Measurements from ENCODE around the gene NFILZ. TPM values are rescaled to one million over a fixed set of nuclear protein-coding genes. Genes with fewer than 3 reads are reported as not detected.
"Not testable (repeated sequence)": the region's sequence is repeated elsewhere in the genome, so short reads cannot be mapped to it uniquely, and the experiment has no call there.

The NFILZ gene
- total RNA-seq, 1 experiment from 2014 or later = not detected

GRCh38 chr19:8618751-8619150 is 11.7 kb upstream of the NFILZ start:
- peaks cover 3 to 19% of the 10 kb centered on the region in 2 experiments; a peak in 3 of 4 replicates for H3K4me1 ChIP-seq (ENCODE audit: control insufficient read depth in 1 of 2, insufficient read depth in 2 of 2, low read length in 2 of 2)
- H3K9me3 ChIP-seq (ENCODE audit: control insufficient read depth in 1 of 2, insufficient read depth in 1 of 2, low read depth in 1 of 2, low read length in 2 of 2) = no peaks in the 10 kb centered on the region
- RAD21 ChIA-PET (ENCODE audit: low non-redundant PET in 1 of 2, low total read pairs in 2 of 2, uncharacterized antibody in 2 of 2, unreplicated experiment in 2 of 2) = no interaction called here
- peak overlapping the region; percentile 66 for H3K4me2 ChIP-seq (ENCODE audit: low read length)
- BruUV-seq (replicated peaks) = no TSS peak
- CTCF ChIA-PET = no interaction called here
- no peaks in the 10 kb centered on the region for H3K79me2 ChIP-seq (ENCODE audit: insufficient read depth, low read length)
- H3K27ac ChIP-seq (ENCODE audit: low read depth, low read length) = 0 out of 2 replicates have a peak overlapping the region, but pooled peaks have one; percentile 40
- H4K20me1 ChIP-seq (ENCODE audit: insufficient read depth) = no peaks in the 10 kb centered on the region
- H3K4me3 ChIP-seq (replicated peaks in 1 of 2; ENCODE audit: low read depth in 1 of 2, low read length in 2 of 2) = peak overlapping the region in 1 of 2 experiments; percentile 30; a peak in 2 of 4 replicates
- TF ChIP-seq SIN3A (IDR thresholded peaks at IDR 0.05; ENCODE audit: low read depth) = no peak
- TF ChIP-seq MAX (IDR thresholded peaks at IDR 0.05) = peak; percentile 62
- TF ChIP-seq SP1 (IDR thresholded peaks at IDR 0.05; ENCODE audit: low read depth) = peak; percentile 54
- TF ChIP-seq POLR2A (IDR thresholded peaks at IDR 0.05; ENCODE audit: borderline replicate concordance, extremely low read depth, insufficient read depth, insufficient read length) = no peak
- peak; percentile 74 for TF ChIP-seq FOSL1 (IDR thresholded peaks at IDR 0.05; ENCODE audit: low read depth)
- no peak; the same call in 1 of the 2 replicates for TF ChIP-seq JUND (IDR thresholded peaks at IDR 0.05)
- intact Hi-C loops (cut with micrococcal nuclease) = no loop called here
- POLR2A ChIA-PET = no interaction called here
- H3K36me3 ChIP-seq (ENCODE audit: control insufficient read depth in 1 of 2, insufficient read depth in 2 of 2, low read length in 2 of 2) = no peaks in the 10 kb centered on the region
- no peaks in the 10 kb centered on the region for H3K27me3 ChIP-seq (ENCODE audit: insufficient read depth, low read length)
- no peaks in the 10 kb centered on the region for H3K9me2 ChIP-seq (ENCODE audit: insufficient read depth)
- ATAC-seq (peak; percentile 67), DNase-seq (ENCODE audit: low read depth, low spot score) (peak; percentile 50)
- peak overlapping the region; percentile 31 for H2AFZ ChIP-seq (ENCODE audit: low read depth, low read length, poor library complexity, severe bottlenecking)
- H3K9ac ChIP-seq (ENCODE audit: low read length) = no peak overlapping the region; the same call in 1 of the 2 replicates

DNA sequence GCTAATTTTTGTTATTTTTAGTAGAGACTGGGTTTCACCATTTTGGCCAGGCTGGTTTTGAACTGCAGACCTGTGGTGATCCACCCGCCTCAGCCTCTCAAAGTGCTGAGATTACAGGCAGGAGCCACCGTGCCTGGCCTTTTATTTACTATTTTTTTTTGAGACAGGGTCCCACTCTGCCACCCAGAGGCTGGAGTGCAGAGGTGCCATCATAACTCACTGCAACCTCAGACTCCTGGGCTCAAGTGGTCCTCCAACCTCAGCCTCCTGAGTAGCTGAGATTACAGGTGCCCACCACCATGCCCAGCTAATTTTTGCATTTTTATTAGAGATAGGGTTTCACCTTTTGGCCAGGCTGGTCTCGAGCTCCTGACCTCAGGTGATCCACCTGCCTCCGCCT is 7.5 kb upstream of the NFILZ start:
- POLR2A ChIA-PET; H3K9ac ChIP-seq (ENCODE audit: low read length); H3K27ac ChIP-seq (ENCODE audit: low read depth, low read length); H3K79me2 ChIP-seq (ENCODE audit: insufficient read depth, low read length); H3K27me3 ChIP-seq (ENCODE audit: insufficient read depth, low read length); H4K20me1 ChIP-seq (ENCODE audit: insufficient read depth); H3K4me3 ChIP-seq (replicated peaks in 1 of 2; ENCODE audit: low read depth in 1 of 2, low read length in 2 of 2); H3K4me2 ChIP-seq (ENCODE audit: low read length); H2AFZ ChIP-seq (ENCODE audit: low read depth, low read length, poor library complexity, severe bottlenecking); intact Hi-C loops (cut with micrococcal nuclease); H3K9me3 ChIP-seq (ENCODE audit: control insufficient read depth in 1 of 2, insufficient read depth in 1 of 2, low read depth in 1 of 2, low read length in 2 of 2); RAD21 ChIA-PET (ENCODE audit: low non-redundant PET in 1 of 2, low total read pairs in 2 of 2, uncharacterized antibody in 2 of 2, unreplicated experiment in 2 of 2); H3K9me2 ChIP-seq (ENCODE audit: insufficient read depth); H3K4me1 ChIP-seq (ENCODE audit: control insufficient read depth in 1 of 2, insufficient read depth in 2 of 2, low read length in 2 of 2); H3K36me3 ChIP-seq (ENCODE audit: control insufficient read depth in 1 of 2, insufficient read depth in 2 of 2, low read length in 2 of 2); BruUV-seq (replicated peaks): not testable (repeated sequence)
- TF ChIP-seq RAD21 (IDR thresholded peaks at IDR 0.05; ENCODE audit: low read depth) (peak; percentile 61), CTCF (IDR thresholded peaks at IDR 0.05 in 2 of 3, conservative IDR thresholded peaks at IDR 0.05 in 1 of 3; ENCODE audit: borderline replicate concordance in 1 of 3, insufficient read depth in 1 of 3, low read depth in 2 of 3, low read length in 2 of 3) (peak; percentile 51 to 63 (median 56))
- DNase-seq (ENCODE audit: low read depth, low spot score) (peak; percentile 24), ATAC-seq (peak; percentile 76)
- CTCF ChIA-PET = interaction anchor here (1.0 to 1.6 kb wide), 4 partner anchors 8 to 43 kb away, joined by 3 to 5 read pairs (median 4); no protein-coding TSS in a partner anchor

All from HCT116 (cell line).